ENCODE measurements around the gene APC2. TPM values are rescaled to one million over a fixed set of nuclear protein-coding genes. Genes with fewer than 3 reads are reported as not detected.
"Not testable (repeated sequence)": the region's sequence is repeated elsewhere in the genome, so short reads cannot be mapped to it uniquely, and the experiment has no call there.

Gene APC2
- polyA plus RNA-seq, 1 donor from 2014 or later: 0.16 TPM

- peaks cover 21 to 40% (median 28%) of the 10 kb centered on the region in 3 donors for H3K4me1 Mint-ChIP-seq
- no peaks in the 10 kb centered on the region for H3K27me3 Mint-ChIP-seq
- H3K4me3 Mint-ChIP-seq: peak overlapping the region; percentile 54 to 89 (median 86)
- H3K36me3 Mint-ChIP-seq: no peaks in the 10 kb centered on the region
- H3K27ac Mint-ChIP-seq: peak overlapping the region; percentile 21 to 92 (median 43)
- H3K9me3 Mint-ChIP-seq: no peaks in the 10 kb centered on the region
Observed at GRCh38 chr19:1410789-1411188, 39.1 kb upstream of the APC2 start.

GRCh38 chr19:1411255-1412191, 38.4 kb upstream of the APC2 start:
- Mint-ChIP-seq H3K36me3 (no peaks in the 10 kb centered on the region), H3K9me3 (no peaks in the 10 kb centered on the region), H3K27ac (peak overlapping the region; percentile 43 to 92 (median 46)), H3K27me3 (no peaks in the 10 kb centered on the region), H3K4me3 (peak overlapping the region in 3 of 4 donors; percentile 85 to 89 (median 87)), H3K4me1 (peaks cover 18 to 40% (median 26%) of the 10 kb centered on the region in 3 donors)

- Mint-ChIP-seq H3K27me3 (no peaks in the 10 kb centered on the region), H3K4me3 (peak overlapping the region in 1 of 4 donors; percentile 72), H3K36me3 (no peaks in the 10 kb centered on the region), H3K27ac (peak overlapping the region in 2 of 3 donors; percentile 7 to 10), H3K9me3 (no peaks in the 10 kb centered on the region), H3K4me1 (peaks cover 14 to 39% (median 26%) of the 10 kb centered on the region in 3 donors)
Observed at GRCh38 chr19:1412323-1412923, 37.5 kb upstream of the APC2 start.

GRCh38 chr19:1412995-1413800, 36.7 kb upstream of the APC2 start:
- Mint-ChIP-seq H3K36me3 (no peaks in the 10 kb centered on the region), H3K27ac (peak overlapping the region in 2 of 3 donors; percentile 10 to 71), H3K4me3 (peak overlapping the region in 2 of 4 donors; percentile 44 to 72)

GRCh38 chr19:1416014-1416841, 33.7 kb upstream of the APC2 start:
- peaks cover 6 to 26% (median 17%) of the 10 kb centered on the region in 3 donors for H3K4me1 Mint-ChIP-seq
- H3K27ac Mint-ChIP-seq: no peak overlapping the region
- H3K36me3 Mint-ChIP-seq: no peaks in the 10 kb centered on the region
- no peak overlapping the region for H3K4me3 Mint-ChIP-seq
- H3K27me3 Mint-ChIP-seq: no peaks in the 10 kb centered on the region
- no peaks in the 10 kb centered on the region for H3K9me3 Mint-ChIP-seq

More at GRCh38 chr19:1412995-1413800, 36.7 kb upstream of the APC2 start:
- H3K9me3 Mint-ChIP-seq: no peaks in the 10 kb centered on the region
- peaks cover 14 to 43% (median 28%) of the 10 kb centered on the region in 3 donors for H3K4me1 Mint-ChIP-seq
- H3K27me3 Mint-ChIP-seq: no peaks in the 10 kb centered on the region

GRCh38 chr19:1417145-1417544, 32.8 kb upstream of the APC2 start:
- peaks cover 6 to 23% (median 13%) of the 10 kb centered on the region in 3 donors for H3K4me1 Mint-ChIP-seq
- peak overlapping the region in 1 of 4 donors; percentile 22 for H3K4me3 Mint-ChIP-seq
- no peaks in the 10 kb centered on the region for H3K27me3 Mint-ChIP-seq
- H3K27ac Mint-ChIP-seq: no peak overlapping the region
- H3K9me3 Mint-ChIP-seq: no peaks in the 10 kb centered on the region
- no peaks in the 10 kb centered on the region for H3K36me3 Mint-ChIP-seq

GRCh38 chr19:1417681-1418495, 32.0 kb upstream of the APC2 start:
- H3K36me3 Mint-ChIP-seq: no peaks in the 10 kb centered on the region
- peak overlapping the region in 1 of 3 donors; percentile 39 for H3K27ac Mint-ChIP-seq
- H3K4me3 Mint-ChIP-seq: peak overlapping the region in 1 of 4 donors; percentile 51
- no peaks in the 10 kb centered on the region for H3K9me3 Mint-ChIP-seq
- no peaks in the 10 kb centered on the region for H3K27me3 Mint-ChIP-seq
- H3K4me1 Mint-ChIP-seq: peaks cover 6 to 21% (median 13%) of the 10 kb centered on the region in 3 donors

GRCh38 chr19:1418496-1418775, 31.5 kb upstream of the APC2 start:
- Mint-ChIP-seq H3K4me1 (peaks cover 6 to 22% (median 12%) of the 10 kb centered on the region in 3 donors), H3K4me3 (no peak overlapping the region), H3K9me3 (no peaks in the 10 kb centered on the region), H3K36me3 (no peaks in the 10 kb centered on the region), H3K27me3 (no peaks in the 10 kb centered on the region), H3K27ac (no peak overlapping the region)

- no peaks in the 10 kb centered on the region for H3K9me3 Mint-ChIP-seq
- H3K27me3 Mint-ChIP-seq: no peaks in the 10 kb centered on the region
- H3K4me3 Mint-ChIP-seq: no peak overlapping the region
- H3K4me1 Mint-ChIP-seq: peaks cover 6 to 21% (median 10%) of the 10 kb centered on the region in 3 donors
- H3K27ac Mint-ChIP-seq: peak overlapping the region in 2 of 3 donors; percentile 68 to 81
- H3K36me3 Mint-ChIP-seq: no peaks in the 10 kb centered on the region
Observed at GRCh38 chr19:1418951-1419738, 30.8 kb upstream of the APC2 start.

GRCh38 chr19:1420085-1420484, 29.8 kb upstream of the APC2 start:
- H3K27ac Mint-ChIP-seq, H3K27me3 Mint-ChIP-seq, H3K36me3 Mint-ChIP-seq, H3K9me3 Mint-ChIP-seq, H3K4me3 Mint-ChIP-seq: not testable (repeated sequence)
- H3K4me1 Mint-ChIP-seq: peaks cover 2 to 17% (median 6%) of the 10 kb centered on the region in 3 donors

- Mint-ChIP-seq H3K4me1 (peaks cover 0 to 16% (median 6%) of the 10 kb centered on the region in 3 donors), H3K27me3 (no peaks in the 10 kb centered on the region), H3K4me3 (no peak overlapping the region), H3K36me3 (no peaks in the 10 kb centered on the region), H3K9me3 (no peaks in the 10 kb centered on the region), H3K27ac (peak overlapping the region in 2 of 3 donors; percentile 45 to 67)
Observed at GRCh38 chr19:1420590-1420989, 29.3 kb upstream of the APC2 start.

- H3K4me3 Mint-ChIP-seq: no peak overlapping the region
- no peaks in the 10 kb centered on the region for H3K27me3 Mint-ChIP-seq
- peaks cover 0 to 12% (median 6%) of the 10 kb centered on the region in 3 donors for H3K4me1 Mint-ChIP-seq
- H3K27ac Mint-ChIP-seq: peak overlapping the region in 2 of 3 donors; percentile 45 to 67
- no peaks in the 10 kb centered on the region for H3K36me3 Mint-ChIP-seq
- no peaks in the 10 kb centered on the region for H3K9me3 Mint-ChIP-seq
Observed at GRCh38 chr19:1421218-1421957, 28.5 kb upstream of the APC2 start.
